Stimulated activated CD8-positive, alpha-beta memory T cell treated with anti-CD3 and anti-CD28 coated beads, Interleukin-7, amount 100 ng/mL, for 1 hour (primary cell): ENCODE data around the gene RXFP3.

Source experiments
- DNase-seq, 2 donors: peaks; one replicate each; pipeline ENCODE4 v3.0.0-alpha.2; 2020; ENCODE audit warnings: low read depth in 2 of 2

Gene RXFP3

DNA sequence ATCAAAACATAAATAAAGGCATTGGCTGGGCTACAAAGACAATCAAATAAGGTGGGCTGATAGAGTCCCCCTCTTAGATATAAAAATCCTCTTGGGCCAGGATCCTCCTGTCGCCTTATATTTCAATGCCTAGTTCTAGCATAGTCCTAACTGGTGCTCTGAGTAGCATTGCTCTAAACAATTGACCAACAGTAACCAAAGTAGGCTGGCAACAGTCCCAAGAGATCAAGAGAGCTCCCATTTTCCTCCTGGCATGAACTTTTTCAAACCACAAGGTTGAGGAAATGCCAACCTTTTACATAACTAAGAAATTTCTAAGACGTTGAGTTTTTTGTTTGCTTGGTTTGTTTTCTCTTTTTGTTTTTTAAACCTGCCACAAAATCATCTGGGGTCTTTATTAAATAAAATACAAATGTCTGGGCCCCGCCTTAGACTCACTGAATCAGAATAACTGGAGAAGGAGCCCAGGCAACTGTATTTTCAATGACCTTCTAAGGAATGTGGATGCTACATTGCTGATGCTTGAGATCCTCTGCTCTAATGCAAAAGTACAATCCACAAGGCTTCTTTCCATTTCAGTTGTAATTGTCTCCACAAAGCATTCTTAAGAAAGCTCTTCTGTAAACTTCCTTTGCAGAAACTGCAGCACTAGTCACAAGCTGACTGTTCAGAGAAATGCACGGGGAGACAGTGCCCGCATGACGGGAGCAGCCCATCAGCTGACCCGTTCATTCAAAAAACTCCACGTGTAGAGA is 45.4 kb downstream of the RXFP3 start:
- no peak for DNase-seq

DNA sequence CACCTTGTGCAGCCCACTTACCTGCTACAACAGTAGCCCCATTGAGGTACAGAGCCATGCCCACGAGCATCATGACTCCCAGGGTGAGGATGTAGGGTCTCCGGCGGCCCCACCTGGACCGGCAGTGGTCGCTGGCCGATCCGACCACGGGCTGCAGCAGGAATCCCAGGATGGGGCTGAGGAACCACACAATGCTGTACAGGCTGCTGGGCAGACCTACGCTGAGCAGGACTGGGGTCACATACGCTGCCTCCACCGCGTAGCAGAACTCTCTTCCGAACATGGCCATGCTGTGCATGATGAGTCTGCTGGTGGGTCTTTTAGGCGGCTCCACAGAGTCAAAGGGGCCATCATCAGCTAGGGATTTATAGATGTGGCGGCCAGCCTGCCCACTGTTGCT is 48.0 kb downstream of the RXFP3 start:
- no peak for DNase-seq

DNA sequence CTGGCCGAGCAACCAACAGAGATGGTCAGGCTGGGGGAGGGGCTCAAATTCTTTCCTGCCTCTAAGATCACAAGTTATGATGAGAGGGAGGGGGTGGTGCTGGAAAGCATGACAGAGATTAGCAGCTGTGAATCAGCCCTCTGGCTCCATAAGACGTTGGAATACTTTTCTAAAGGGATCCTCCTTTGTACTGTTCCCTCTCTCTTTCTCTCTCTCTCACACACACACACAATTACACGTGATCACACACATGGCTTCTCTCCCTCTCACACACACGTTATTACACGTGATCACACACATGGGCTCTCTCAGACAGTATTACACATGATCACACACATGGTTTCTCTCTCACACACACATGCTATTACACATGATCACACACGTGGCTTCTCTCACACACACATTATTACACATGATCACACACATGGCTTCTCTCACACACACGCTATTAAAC is 48.5 kb downstream of the RXFP3 start, which contains the start of gene SLC45A2:
SLC45A2 (minus strand) TSS at position 23 of the 454 bp plus-strand sequence. CDS start 110 bp downstream, outside the sequence.
- no peak for DNase-seq

- DNase-seq, result no peak
These were observed 49.3 kb downstream of the RXFP3 start for GRCh38 chr5:33985447-33985846.
